GM12891 (cell line): ENCODE results near the gene HMOX1.

Source experiments
- POLR2A ChIP-seq: IDR thresholded peaks from 2 replicates; pipeline ENCODE4 v1.6.1; 2011; ENCODE audit warnings: low read depth, low read length, control low read depth
- POLR2AphosphoS5 ChIP-seq: IDR thresholded peaks from 2 replicates; pipeline ENCODE4 v1.6.1; 2011; ENCODE audit warnings: low read depth, low read length, control low read depth
- SPI1 ChIP-seq: IDR thresholded peaks from 2 replicates; pipeline ENCODE4 v1.6.1; 2011; ENCODE audit warnings: low read depth, low read length, control low read depth
- TAF1 ChIP-seq: IDR thresholded peaks from 2 replicates; pipeline ENCODE4 v1.6.1; 2011; ENCODE audit warnings: low read depth, low read length, control low read depth

- TF ChIP-seq POLR2A = no peak
- TF ChIP-seq POLR2AphosphoS5 = no peak
- TF ChIP-seq TAF1 = no peak
- no peak for TF ChIP-seq SPI1
Observed at GRCh38 chr22:35342390-35342789, 38.5 kb upstream of the HMOX1 start.
